SK-N-SH (cell line): ENCODE data around the gene ERCC8. TPM values are rescaled to one million over a fixed set of nuclear protein-coding genes. Genes with fewer than 3 reads are reported as not detected.

Source experiments
- CTCF ChIA-PET: fragments of 300-600, 350-600 bp; formaldehyde crosslinking; extraction: SDS; loops from one replicate; lab custom pipeline; 2021; lab: Yijun Ruan, JAX
- POLR2A ChIA-PET: fragments of 350-600 bp; sonication (Branson Sonifier 250); formaldehyde crosslinking; extraction: SDS; loops from one replicate; lab custom pipeline; 2020; ENCODE audit warnings: antibody characterized with exemption, inconsistent platforms; lab: Yijun Ruan, JAX
- DNase-seq: peaks from one replicate; pipeline ENCODE4 v3.0.0; 2012
- H2AFZ ChIP-seq: fragments of 200-600 bp; sonication (generic); 2 replicates; pipeline ENCODE4 v1.8.1; 2016; ENCODE audit warnings: antibody characterized with exemption, mild to moderate bottlenecking, low read depth
- H3F3A ChIP-seq: fragments of 200-600 bp; sonication (generic); replicated peaks from 2 replicates; pipeline ENCODE3; 2016; ENCODE audit warnings: antibody characterized with exemption, mild to moderate bottlenecking; ENCODE audit not compliant: insufficient read depth
- H3K27ac ChIP-seq, 2 experiments: fragments of 200-500 bp in 1 of 2; fragments of 200-600 bp in 1 of 2; sonication (Bioruptor generic) in 1 of 2; sonication (generic), shearing (Covaris generic) in 1 of 2; 2 replicates each; pipeline versions ENCODE4 v1.5.1 to v1.6.1; 2014 to 2016; ENCODE audit warnings: low read depth in 2 of 2, inconsistent platforms in 1 of 2, low read length in 1 of 2, mild to moderate bottlenecking in 1 of 2, mixed read lengths in 1 of 2
- H3K27me3 ChIP-seq: fragments of 200-600 bp; sonication (generic), shearing (Covaris generic); 2 replicates; pipeline ENCODE4 v1.6.1; 2016; ENCODE audit warnings: mixed run types; ENCODE audit not compliant: insufficient read depth
- H3K36me3 ChIP-seq, 2 experiments: fragments of 200-500 bp in 1 of 2; fragments of 200-600 bp in 1 of 2; sonication (Bioruptor generic) in 1 of 2; sonication (generic) in 1 of 2; replicated peaks in 1 of 2; 2 replicates each; pipeline versions ENCODE3 to v1.5.1; 2014 to 2016; ENCODE audit warnings: low read length in 1 of 2, mild to moderate bottlenecking in 1 of 2; ENCODE audit not compliant: insufficient read depth in 2 of 2, control insufficient read depth in 1 of 2
- H3K4me1 ChIP-seq, 2 experiments: fragments of 200-500 bp in 1 of 2; fragments of 200-600 bp in 1 of 2; sonication (Bioruptor generic) in 1 of 2; sonication (generic), shearing (Covaris generic) in 1 of 2; 2 replicates each; pipeline versions ENCODE4 v1.5.1 to v1.6.1; 2014 to 2016; ENCODE audit warnings: low read depth in 1 of 2, low read length in 1 of 2, mixed run types in 1 of 2; ENCODE audit not compliant: insufficient read depth in 2 of 2, control insufficient read depth in 1 of 2
- H3K4me2 ChIP-seq: fragments of 200-600 bp; sonication (generic), shearing (Covaris generic); 2 replicates; pipeline ENCODE4 v1.6.1; 2017; ENCODE audit warnings: mixed run types
- H3K4me3 ChIP-seq, 2 experiments: fragments of 200-500 bp in 1 of 2; fragments of 200-600 bp in 1 of 2; sonication (Bioruptor generic) in 1 of 2; sonication (generic), shearing (Covaris generic) in 1 of 2; 2 replicates each; pipeline versions ENCODE4 v1.5.1 to v1.8.1; 2014 to 2016; ENCODE audit warnings: low read depth in 2 of 2, inconsistent platforms in 1 of 2, low read length in 1 of 2, mild to moderate bottlenecking in 1 of 2, mixed read lengths in 1 of 2, moderate library complexity in 1 of 2
- H3K79me2 ChIP-seq: fragments of 200-600 bp; sonication (generic); 2 replicates; pipeline ENCODE4 v1.8.1; 2017; ENCODE audit warnings: mild to moderate bottlenecking; ENCODE audit not compliant: insufficient read depth
- H3K9ac ChIP-seq: fragments of 200-600 bp; sonication (generic); 2 replicates; pipeline ENCODE4 v1.6.1; 2017; ENCODE audit warnings: mixed run types
- H3K9me2 ChIP-seq: fragments of 200-600 bp; sonication (generic); 2 replicates; pipeline ENCODE4 v1.6.1; 2017; ENCODE audit warnings: mixed run types
- H3K9me3 ChIP-seq: fragments of 200-600 bp; sonication (generic); 2 replicates; pipeline ENCODE4 v1.6.1; 2017; ENCODE audit warnings: mixed run types, mild to moderate bottlenecking, moderate library complexity
- H4K20me1 ChIP-seq: fragments of 200-600 bp; sonication (generic); 2 replicates; pipeline ENCODE4 v1.6.1; 2017; ENCODE audit warnings: mild to moderate bottlenecking, mixed run types; ENCODE audit not compliant: insufficient read depth
- CHD2 ChIP-seq: fragments of 150-350 bp; IDR thresholded peaks from 2 replicates; pipeline ENCODE4 v1.6.1; 2018; ENCODE audit warnings: low read length; ENCODE audit not compliant: partially characterized antibody
- EP300 ChIP-seq, 2 experiments: IDR thresholded peaks; 2 replicates each; pipeline versions ENCODE4 v1.4.0 to v1.6.1; 2012; ENCODE audit warnings: borderline replicate concordance in 1 of 2, low read depth in 1 of 2, low read length in 1 of 2
- EZH2phosphoT487 ChIP-seq: fragments of 200-600 bp; sonication (generic); IDR thresholded peaks from 2 replicates; pipeline ENCODE4 v1.6.1; 2017; ENCODE audit warnings: low read depth, mixed run types, mild to moderate bottlenecking, antibody characterized with exemption, moderate library complexity, borderline replicate concordance
- FOSL2 ChIP-seq: IDR thresholded peaks from 2 replicates; pipeline ENCODE4 v1.4.0; 2012; ENCODE audit warnings: low read depth, mild to moderate bottlenecking, moderate library complexity, borderline replicate concordance
- FOXM1 ChIP-seq: IDR thresholded peaks from 2 replicates; pipeline ENCODE4 v1.4.0; 2012; ENCODE audit warnings: low read depth, mild to moderate bottlenecking
- GABPA ChIP-seq: IDR thresholded peaks from 2 replicates; pipeline ENCODE4 v1.4.0; 2012; ENCODE audit warnings: low read depth, mild to moderate bottlenecking
- GATA2 ChIP-seq: sonication (generic); formaldehyde crosslinking; IDR thresholded peaks from 2 replicates; pipeline ENCODE4 v1.5.0; 2020; ENCODE audit warnings: mild to moderate bottlenecking, missing genetic modification reagents
- JUND ChIP-seq: IDR thresholded peaks from 2 replicates; pipeline ENCODE4 v1.4.0; 2012
- MEF2A ChIP-seq: IDR thresholded peaks from 2 replicates; pipeline ENCODE4 v1.4.0; 2012; ENCODE audit warnings: low read depth, borderline replicate concordance
- NFIC ChIP-seq: IDR thresholded peaks from 2 replicates; pipeline ENCODE4 v1.4.0; 2012; ENCODE audit warnings: borderline replicate concordance
- NRF1 ChIP-seq: IDR thresholded peaks from 2 replicates; pipeline ENCODE4 v1.6.1; 2012; ENCODE audit warnings: low read depth, mild to moderate bottlenecking, low read length
- POLR2AphosphoS5 ChIP-seq: IDR thresholded peaks from 2 replicates; pipeline ENCODE4 v1.6.1; 2012; ENCODE audit warnings: low read depth, low read length
- RAD21 ChIP-seq: IDR thresholded peaks from 2 replicates; pipeline ENCODE4 v1.6.1; 2012; ENCODE audit warnings: mild to moderate bottlenecking, low read length
- RCOR1 ChIP-seq: fragments of 150-350 bp; IDR thresholded peaks from 2 replicates; pipeline ENCODE4 v1.6.1; 2017; ENCODE audit warnings: antibody characterized with exemption, low read length
- RFX5 ChIP-seq: IDR thresholded peaks from 2 replicates; pipeline ENCODE4 v1.6.1; 2012; ENCODE audit warnings: mild to moderate bottlenecking, improper control_type of control experiment, low read length
- RXRA ChIP-seq: IDR thresholded peaks from 2 replicates; pipeline ENCODE4 v1.4.0; 2012; ENCODE audit warnings: low read depth, mild to moderate bottlenecking, borderline replicate concordance
- SIN3A ChIP-seq: IDR thresholded peaks from 2 replicates; pipeline ENCODE4 v1.6.1; 2012; ENCODE audit warnings: low read depth, mild to moderate bottlenecking, low read length, moderate library complexity, borderline replicate concordance
- TCF12 ChIP-seq: IDR thresholded peaks from 2 replicates; pipeline ENCODE4 v1.4.0; 2012
- YY1 ChIP-seq: IDR thresholded peaks from 2 replicates; pipeline ENCODE4 v1.4.0; 2012; ENCODE audit warnings: low read depth, mild to moderate bottlenecking
- ZBTB33 ChIP-seq: IDR thresholded peaks from 2 replicates; pipeline ENCODE4 v1.4.0; 2012; ENCODE audit warnings: low read depth, borderline replicate concordance
- WGBS: methylation state at CpG from one replicate; pipeline ENCODE4 v1.1.6; 2017; ENCODE audit warnings: low lambda C conversion rate; 5-methylcytosine and 5-hydroxymethylcytosine counted together
- polyA plus RNA-seq, 3 experiments: library from polyadenylated mRNA; depleted of rRNA; stranded (reverse); fragments of >200 nt; gene quantifications; 2 replicates each; pipeline ENCODE4 v1.2.3, GENCODE V29; 2012
- TF ChIP-seq, protein P1 (sequence below): fragments of 200-600 bp; sonication (generic); IDR thresholded peaks from 2 replicates; pipeline ENCODE4 v1.6.1; 2017; ENCODE audit warnings: antibody characterized with exemption, mild to moderate bottlenecking, moderate library complexity

Gene ERCC8
- polyA plus RNA-seq, 1 of the 3 experiments (the other 2 are of a cell fraction): 11.6 TPM

DNA sequence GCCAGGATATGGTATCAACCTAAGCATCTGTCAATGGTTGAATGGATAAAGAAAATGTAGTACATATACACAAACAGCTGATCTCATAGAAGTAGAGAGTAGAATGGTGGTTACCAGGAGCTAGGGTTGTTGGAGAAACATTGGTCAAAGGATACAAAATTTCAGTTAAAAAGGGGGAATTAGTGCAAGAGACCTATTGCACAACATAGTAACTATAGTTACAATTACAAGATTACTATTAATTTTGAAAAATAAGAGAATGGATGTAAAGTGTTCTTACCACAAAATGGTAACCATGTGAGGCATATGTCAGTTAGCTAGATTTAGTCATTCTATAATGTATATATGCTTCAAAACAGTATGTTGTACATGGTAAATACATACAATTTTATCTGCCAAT lies 72.0 kb downstream of the ERCC8 start:
- Histone ChIP-seq H3F3A (no peaks in the 10 kb centered on the region), H4K20me1 (no peaks in the 10 kb centered on the region), H3K27ac (no peak overlapping the region), H3K27me3 (no peaks in the 10 kb centered on the region), H3K36me3 (no peaks in the 10 kb centered on the region), H2AFZ (no peak overlapping the region), H3K79me2 (no peaks in the 10 kb centered on the region), H3K9me3 (no peaks in the 10 kb centered on the region), H3K4me1 (no peaks in the 10 kb centered on the region), H3K4me3 (no peak overlapping the region), H3K9me2 (no peaks in the 10 kb centered on the region), H3K4me2 (no peak overlapping the region), H3K9ac (no peak overlapping the region)
- no peak for DNase-seq
- ChIA-PET CTCF (no interaction called here), POLR2A (no interaction called here)
- TF ChIP-seq POLR2AphosphoS5: no peak
- TF ChIP-seq JUND: no peak
- TF ChIP-seq RAD21: no peak
- TF ChIP-seq RXRA: no peak
- no peak for TF ChIP-seq FOXM1
- TF ChIP-seq NFIC: no peak
- no peak for TF ChIP-seq GABPA
- TF ChIP-seq YY1: no peak
- no peak for TF ChIP-seq EP300 (IDR thresholded peaks at IDR 0.05; ENCODE audit: borderline replicate concordance in 1 of 2, low read depth in 1 of 2, low read length in 1 of 2)
- TF ChIP-seq FOSL2: no peak
- TF ChIP-seq TCF12: no peak
- no peak for TF ChIP-seq CHD2
- TF ChIP-seq ZBTB33: no peak

GRCh38 chr5:60870857-60871256 lies 74.0 kb downstream of the ERCC8 start:
- H3K36me3 ChIP-seq: no peaks in the 10 kb centered on the region
- ChIA-PET POLR2A (no interaction called here), CTCF (interaction anchor here (1.0 kb wide), 1 partner anchor 195 kb away, joined by 3 read pairs; no protein-coding TSS in a partner anchor)
- no peaks in the 10 kb centered on the region for H3K27me3 ChIP-seq
- no peak overlapping the region for H3K4me3 ChIP-seq
- no peaks in the 10 kb centered on the region for H3K9me3 ChIP-seq
- H3K4me1 ChIP-seq: no peaks in the 10 kb centered on the region
- no peak for DNase-seq
- no peaks in the 10 kb centered on the region for H4K20me1 ChIP-seq
- H3K27ac ChIP-seq: no peak overlapping the region
- no peaks in the 10 kb centered on the region for H3K9me2 ChIP-seq
- 81% methylated on average over 3 of the region's 3 CpGs for WGBS
- no peaks in the 10 kb centered on the region for H3K79me2 ChIP-seq
- H2AFZ ChIP-seq: no peak overlapping the region
- H3K4me2 ChIP-seq: no peak overlapping the region
- no peak overlapping the region for H3K9ac ChIP-seq
- H3F3A ChIP-seq: no peaks in the 10 kb centered on the region
- TF ChIP-seq MEF2A (no peak), EP300 (IDR thresholded peaks at IDR 0.05; ENCODE audit: borderline replicate concordance in 1 of 2, low read depth in 1 of 2, low read length in 1 of 2) (no peak), GABPA (no peak), YY1 (no peak), FOXM1 (no peak), EZH2phosphoT487 (no peak), GATA2 (CRISPR knock-in tag) (no peak), SIN3A (no peak), RFX5 (no peak), RCOR1 (no peak), ZBTB33 (no peak), NRF1 (no peak), FOSL2 (no peak)
- TF ChIP-seq, protein P1, sequence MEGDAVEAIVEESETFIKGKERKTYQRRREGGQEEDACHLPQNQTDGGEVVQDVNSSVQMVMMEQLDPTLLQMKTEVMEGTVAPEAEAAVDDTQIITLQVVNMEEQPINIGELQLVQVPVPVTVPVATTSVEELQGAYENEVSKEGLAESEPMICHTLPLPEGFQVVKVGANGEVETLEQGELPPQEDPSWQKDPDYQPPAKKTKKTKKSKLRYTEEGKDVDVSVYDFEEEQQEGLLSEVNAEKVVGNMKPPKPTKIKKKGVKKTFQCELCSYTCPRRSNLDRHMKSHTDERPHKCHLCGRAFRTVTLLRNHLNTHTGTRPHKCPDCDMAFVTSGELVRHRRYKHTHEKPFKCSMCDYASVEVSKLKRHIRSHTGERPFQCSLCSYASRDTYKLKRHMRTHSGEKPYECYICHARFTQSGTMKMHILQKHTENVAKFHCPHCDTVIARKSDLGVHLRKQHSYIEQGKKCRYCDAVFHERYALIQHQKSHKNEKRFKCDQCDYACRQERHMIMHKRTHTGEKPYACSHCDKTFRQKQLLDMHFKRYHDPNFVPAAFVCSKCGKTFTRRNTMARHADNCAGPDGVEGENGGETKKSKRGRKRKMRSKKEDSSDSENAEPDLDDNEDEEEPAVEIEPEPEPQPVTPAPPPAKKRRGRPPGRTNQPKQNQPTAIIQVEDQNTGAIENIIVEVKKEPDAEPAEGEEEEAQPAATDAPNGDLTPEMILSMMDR: no peak
